Posterior cingulate gyrus (tissue), 11 donors: ENCODE data around the gene RAD51B.
A peak's percentile ranks its signal among the peaks of the same experiment; 100 is the strongest.

Experiments
- DNase-seq, 10 donors: peaks; one replicate each; pipeline versions ENCODE4 v3.0.0 to v3.0.0-alpha.2; 2020 to 2021; ENCODE audit warnings: mixed read lengths in 3 of 10
- intact Hi-C: fragments of 100-400 bp; cut with DNase I; formaldehyde crosslinking; loops from one replicate; pipeline ENCODE4 v1.15.1; 2023

The RAD51B gene

DNA sequence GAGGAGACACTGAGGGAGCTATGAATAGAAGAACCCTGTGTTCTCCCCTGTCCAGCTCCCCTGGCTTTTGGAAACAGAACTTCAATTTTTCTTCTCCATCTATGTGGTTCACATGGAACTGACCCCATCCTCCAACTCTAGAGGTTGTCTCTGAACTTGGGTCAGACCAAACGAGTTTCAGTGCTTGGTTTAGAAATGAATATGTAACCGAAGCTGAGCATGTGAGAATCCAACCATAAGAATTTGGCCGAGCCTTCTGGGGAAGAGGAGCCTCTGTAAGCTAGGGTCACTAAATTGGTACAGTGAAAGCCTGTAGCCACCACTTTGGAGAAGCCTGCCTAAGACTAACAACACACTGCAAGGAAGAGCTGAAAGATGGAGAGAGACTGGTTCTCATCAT, 508.9 kb downstream of the RAD51B start:
- intact Hi-C loops, result no loop called here
- no peak for DNase-seq

DNA sequence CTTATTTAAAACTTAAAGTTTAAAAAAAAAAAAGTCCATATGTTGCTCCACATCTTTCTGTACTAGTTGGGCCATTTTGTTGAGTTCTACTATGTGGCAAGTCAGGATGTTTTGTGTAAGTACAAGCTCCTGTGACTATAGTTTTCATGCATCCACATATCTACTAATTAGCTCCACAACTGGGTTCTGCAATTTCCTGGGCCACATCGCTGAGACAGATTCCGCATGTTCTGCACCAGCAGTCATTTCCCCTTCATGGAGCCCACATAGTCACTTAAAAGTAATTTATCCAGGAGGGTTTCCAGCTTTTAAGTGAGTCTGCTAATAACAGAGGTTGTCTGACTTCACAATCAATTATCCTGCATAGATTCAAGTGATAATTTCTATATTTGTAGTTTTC, 511.8 kb downstream of the RAD51B start:
- intact Hi-C loops, result no loop called here
- DNase-seq, result no peak

DNA sequence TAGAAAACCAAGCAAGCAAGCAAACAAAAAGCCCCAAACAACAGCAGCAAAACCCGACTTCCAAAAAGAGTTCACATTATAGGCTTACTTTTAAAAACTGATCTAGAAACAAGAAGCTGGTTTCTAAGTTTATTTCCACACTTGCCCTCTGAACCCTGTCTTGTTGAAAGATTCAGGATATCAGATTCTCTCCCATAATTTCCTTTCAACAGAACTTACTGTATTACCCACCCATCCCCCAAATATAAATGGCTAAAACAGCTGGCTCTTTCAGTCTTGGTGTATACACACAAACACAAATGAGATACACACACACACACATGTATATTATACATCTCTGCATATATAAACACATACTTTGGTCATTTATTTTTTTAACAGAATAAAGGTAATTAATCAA, 512.4 kb downstream of the RAD51B start:
- intact Hi-C loops, result no loop called here

DNA sequence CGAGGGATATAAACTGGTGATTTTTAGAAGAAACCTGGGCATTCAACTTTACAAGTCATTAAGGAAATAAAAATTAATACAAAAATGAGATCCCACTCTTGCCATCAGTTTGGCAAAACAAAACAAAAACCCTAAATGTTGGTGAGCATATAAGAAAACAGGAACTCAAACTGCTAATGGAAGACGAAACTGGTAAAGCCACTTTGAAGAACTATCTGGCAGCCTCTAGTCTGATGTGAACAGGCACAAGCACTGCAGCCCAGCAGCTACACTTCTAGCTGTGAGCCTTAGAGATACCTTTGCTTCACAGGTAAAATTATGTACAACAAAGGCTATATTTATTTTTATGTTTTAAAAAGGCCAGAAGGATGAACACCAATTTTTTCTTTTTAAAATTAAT, 513.7 kb downstream of the RAD51B start:
- no peak for DNase-seq
- intact Hi-C loops, result no loop called here

More for the DNA sequence above, 512.4 kb downstream of the RAD51B start:
- DNase-seq, result no peak

DNA sequence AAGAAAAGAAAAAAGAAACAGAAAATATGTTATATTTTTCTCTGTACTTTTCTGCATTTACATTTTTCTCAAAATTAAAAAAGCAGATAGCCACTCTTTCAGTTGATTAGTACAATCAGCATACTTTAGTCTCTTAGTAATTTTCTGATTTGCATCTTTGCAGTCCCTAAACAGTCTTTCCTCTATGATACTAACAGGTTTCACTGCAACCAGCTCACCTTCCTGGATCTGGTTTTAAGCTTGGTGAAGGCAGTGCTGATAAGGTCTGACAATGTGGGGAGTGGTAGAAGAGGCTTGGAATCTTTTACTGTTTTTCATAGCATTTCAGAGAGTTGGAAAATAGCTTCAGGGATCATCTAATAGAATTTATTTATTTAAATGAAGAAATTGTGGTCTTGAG, 515.7 kb downstream of the RAD51B start:
- DNase-seq, result no peak
- intact Hi-C loops, result no loop called here

DNA sequence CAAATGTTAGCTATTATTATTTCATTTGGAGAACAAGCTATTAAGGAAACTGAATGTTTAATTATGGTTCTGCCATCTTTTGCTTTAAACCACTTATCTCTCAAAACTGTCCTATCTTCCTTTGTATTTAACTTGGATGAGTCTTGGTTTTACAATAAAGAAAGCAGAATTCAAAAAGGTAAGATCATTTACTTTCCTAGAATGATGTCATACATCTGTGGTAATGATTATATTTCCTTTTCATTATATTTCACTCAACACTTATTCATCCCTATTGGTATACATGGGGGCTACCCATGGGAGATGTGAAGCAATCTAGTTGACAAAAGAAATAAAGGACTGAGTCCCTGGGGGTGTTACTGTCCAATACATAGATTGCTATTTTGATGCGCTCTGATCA, 516.6 kb downstream of the RAD51B start:
- intact Hi-C loops, result no loop called here
- DNase-seq, result no peak

DNA sequence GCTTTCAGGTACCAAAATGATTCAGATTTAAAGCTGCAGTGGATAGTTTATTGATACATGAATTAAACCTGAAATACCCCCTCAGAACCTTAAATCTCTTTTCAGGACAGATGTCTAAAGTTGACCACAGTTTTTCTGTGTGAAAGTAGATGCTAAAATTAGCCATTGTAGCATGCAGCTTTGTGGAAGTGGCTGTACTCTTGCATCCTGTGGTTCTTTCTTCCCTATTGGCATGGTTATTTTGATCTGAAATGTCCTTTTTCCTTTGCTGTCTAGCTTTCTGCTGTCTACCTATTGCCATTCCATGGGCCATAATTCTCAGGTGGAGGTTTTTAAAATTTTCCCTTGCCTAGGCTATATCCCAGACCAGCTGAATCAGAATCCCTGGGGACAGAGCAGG, 517.7 kb downstream of the RAD51B start:
- intact Hi-C loops, result no loop called here
- no peak for DNase-seq

DNA sequence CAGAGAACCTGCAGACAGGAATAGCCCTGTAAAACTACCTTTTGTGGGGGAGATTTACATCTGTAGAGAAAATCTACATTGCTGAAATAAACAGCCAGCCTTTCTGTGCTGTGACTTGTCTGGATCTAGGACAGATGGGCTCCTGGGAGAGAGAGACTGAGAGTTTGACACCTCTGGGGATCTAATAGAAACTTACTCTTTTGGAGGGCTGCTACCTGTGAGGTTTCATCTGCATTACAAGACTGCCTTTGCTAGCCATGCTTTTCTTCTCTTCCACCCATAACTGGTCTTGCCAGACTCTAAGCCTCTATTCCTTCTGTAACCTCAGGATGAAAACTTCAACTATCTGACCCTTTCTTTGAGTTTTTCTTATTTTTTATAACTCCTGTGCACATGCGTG, 520.7 kb downstream of the RAD51B start:
- no peak for DNase-seq
- intact Hi-C loops, result no loop called here

DNA sequence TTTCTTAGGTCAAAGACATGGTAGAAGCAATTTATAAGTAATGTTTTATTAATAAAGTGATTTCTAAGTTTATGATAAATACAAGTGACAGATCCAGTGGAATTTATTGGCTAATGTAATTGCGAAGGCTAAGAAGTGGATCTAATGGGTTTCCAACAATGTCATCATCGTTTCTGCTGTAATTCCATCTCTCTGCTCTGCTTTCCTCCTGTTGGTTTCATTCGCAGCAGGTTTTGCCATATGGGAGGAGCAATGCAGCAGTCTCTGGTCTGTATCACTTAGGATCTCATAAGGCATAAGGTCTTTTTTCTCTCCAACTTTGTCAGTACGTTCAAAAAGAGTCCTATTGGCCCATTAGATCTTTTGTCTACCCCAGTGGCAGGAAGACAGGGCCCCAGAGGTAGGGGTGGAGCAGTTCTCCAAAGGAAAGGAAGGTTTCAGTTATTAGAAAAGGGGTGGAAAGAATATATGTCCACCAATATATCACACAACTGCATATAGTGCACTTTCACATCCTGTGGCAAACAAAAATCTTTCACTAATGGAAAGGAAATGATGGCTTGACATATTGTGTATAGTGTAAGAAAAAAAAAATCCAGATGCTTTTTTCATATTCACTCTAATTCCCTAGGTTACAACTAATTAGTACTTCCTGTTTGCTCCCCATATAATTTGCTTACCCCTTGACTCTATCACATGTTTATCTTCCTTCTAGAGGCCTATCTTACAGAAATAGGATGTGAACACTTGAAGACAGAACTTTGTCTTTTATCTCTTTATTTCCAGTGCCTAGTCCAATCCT, 522.0 kb downstream of the RAD51B start:
- no peak for DNase-seq
- intact Hi-C loops, result no loop called here

DNA sequence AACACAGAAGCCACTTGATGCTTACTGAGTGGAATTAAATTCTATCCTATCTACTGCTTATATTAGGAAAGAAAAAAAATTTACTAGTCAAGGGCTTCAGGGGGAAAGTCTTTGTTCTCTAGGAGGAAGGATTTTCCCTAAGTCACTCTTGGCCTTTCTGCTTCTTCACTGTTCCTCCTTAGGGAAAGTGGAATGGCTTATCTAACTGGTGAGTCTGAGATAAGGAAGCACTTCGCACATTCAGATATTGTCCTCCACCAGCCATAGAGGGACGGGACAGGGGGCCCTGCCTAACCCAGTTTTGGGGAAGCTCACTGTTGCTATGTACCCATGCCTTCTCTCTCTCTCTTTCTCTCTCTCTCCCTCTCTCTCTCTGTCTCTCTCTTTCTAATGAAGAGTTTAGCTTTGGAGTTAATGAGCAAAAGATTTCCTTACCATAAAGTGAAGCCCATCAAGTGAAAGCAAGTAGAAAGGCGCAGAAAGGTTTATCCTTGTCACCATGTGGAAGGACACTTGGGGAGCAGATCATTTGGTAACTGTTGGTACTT, 522.7 kb downstream of the RAD51B start:
- intact Hi-C loops, result no loop called here
- no peak for DNase-seq

DNA sequence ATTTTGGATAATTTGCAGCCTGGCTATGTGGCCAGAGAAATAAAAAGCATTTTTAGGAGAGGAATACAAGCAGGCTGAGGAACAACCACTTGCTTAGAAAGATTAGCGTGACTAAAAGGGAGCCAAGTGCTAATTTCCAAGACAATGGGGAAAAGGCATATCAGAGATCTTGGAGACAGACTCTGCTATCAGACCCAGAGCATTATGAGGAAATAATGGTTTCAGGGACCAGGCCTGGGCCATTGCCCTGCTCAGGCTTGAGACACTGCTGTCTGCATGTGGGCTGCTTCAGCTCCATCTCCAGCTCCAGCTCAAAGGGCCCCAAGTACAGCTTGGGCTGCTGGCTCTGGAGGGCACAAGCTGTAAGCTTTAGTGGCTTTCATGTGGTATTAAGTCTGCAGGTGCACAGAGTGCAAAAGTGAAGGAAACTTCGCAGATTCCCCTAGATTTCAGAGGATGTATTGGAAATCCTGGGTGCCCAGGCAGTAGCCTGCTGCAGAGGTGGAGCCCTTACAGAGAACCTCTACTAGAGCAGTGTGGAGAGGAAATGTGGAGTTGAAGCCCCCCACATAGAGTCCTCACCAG, 524.0 kb downstream of the RAD51B start:
- no peak for DNase-seq
- intact Hi-C loops, result no loop called here

DNA sequence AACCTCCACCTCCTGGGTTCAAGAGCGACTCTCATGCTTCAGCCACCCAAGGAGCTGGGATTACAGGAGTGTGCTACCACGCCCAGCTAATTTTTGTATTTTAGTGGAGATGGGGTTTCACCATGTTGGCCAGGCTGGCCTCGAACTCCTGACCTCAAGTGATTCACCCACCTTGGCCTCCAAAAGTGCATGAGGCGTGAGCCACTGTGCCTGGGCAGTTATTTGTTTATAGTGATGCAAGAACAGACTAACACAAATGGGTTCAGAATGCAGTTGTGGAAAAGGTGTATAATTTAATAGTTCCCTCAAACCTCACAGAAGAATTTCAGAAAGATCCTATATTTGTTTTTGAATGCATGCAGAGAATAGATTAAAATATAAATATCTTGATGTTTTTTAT, 526.2 kb downstream of the RAD51B start:
- no peak for DNase-seq
- intact Hi-C loops, result no loop called here

DNA sequence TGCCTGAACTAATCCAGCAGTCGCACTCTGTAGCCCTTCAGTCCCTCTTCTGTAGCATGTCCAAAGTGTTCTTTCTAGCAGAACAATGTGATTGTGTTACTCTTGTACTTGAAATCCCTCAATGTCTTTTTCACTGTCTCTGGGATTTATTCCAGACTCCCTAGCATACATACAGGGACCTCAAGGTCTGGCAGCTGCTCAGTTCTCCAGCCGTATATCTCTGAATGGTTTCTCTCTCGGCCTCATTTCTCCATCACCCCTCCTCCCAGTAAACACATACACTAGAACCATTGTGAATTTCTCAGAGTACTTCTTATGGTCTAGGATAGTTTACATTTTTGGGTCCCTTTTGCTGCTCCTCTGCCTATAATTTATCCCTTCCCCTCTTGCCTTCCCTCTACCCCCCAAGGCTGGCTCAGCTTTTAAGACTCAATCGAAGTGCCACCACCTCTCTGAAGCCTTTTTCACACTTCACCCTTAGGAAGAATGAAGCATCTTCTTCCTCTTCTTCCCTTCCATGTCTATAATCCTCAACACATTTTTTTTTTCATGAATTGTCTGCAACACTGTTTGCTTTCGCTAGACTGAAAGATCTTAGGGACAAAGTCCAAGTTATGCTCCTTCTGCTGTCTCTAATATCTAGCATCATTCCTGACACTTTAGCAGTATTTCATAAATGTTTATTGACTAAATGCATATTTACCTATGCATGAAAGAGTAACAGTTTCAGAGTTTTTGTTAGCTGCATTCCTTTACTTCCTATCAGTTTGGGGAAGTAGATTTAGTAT, 527.2 kb downstream of the RAD51B start:
- intact Hi-C loops, result no loop called here
- peak in 1 of 10 donors; percentile 76 for DNase-seq

DNA sequence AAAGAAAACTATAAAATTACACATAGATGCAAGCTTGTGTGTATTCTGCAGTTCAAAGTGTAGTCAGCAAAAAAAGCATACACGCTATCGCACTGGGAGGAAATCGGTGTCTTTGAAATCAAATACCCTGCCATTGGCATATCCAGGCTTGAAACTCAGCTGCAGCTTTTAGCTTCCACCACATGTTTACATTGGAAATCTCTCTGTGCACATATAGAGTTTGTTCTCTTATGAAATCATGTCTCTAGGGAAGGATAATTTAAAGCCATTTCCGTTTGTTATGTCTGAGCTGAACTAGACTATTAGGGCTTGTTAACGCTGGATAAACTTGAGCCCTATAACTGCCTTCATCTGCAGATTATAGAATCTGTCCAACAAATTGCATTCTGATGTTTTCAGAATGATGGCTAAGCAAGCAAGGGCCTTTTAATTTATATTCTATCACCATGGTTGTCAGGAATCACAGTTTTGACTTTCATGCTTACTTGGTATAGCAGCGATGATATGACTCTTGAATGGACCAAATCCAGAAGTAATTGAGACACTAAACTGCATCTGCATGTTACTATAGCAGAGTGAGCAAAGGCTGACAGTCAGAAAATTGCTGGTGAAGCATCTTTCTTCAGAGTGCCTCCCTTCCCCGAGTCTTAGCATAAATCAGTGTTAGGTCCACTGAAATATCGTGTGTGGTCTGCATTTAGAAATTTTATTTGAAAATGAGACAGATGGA, 530.5 kb downstream of the RAD51B start:
- DNase-seq, result no peak
- intact Hi-C loops, result no loop called here

DNA sequence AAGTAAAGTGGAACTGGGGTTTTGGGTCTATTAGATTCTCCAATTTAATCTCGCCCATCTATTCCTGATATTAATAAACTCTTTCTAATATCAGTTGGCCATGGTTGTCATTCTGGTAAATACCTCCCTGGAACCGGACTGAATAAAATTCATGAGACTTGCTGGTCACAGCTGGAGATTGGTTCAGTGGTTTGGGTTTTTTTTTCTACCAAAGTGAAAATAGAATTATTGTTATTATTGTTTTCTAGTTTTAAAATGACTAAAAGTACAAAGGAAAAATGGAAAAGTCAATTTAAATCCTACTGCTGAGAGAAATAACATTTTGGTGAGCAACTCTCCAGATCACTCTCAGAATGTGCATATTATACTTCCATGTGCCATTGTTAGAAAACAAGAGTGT, 535.8 kb downstream of the RAD51B start:
- intact Hi-C loops, result no loop called here
- no peak for DNase-seq

DNA sequence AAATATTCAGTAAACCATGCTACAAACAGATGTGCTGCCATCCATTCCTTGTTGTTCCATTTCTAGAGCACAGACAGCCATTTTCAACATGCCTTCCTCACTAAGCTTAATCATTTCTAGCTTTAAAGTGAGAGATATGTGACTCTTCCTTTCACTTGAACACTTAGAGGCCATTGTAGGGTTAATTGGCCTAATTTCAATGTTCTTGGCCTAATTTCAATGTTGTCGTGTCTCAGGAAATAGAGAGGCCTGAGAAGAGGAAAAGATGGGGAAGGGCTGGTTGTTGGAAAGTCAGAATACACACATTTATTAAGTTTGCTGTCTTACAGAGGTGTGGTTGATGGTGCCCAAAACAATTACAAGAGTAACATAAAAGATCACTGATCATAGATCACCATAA, 538.2 kb downstream of the RAD51B start:
- intact Hi-C loops, result no loop called here
- no peak for DNase-seq

DNA sequence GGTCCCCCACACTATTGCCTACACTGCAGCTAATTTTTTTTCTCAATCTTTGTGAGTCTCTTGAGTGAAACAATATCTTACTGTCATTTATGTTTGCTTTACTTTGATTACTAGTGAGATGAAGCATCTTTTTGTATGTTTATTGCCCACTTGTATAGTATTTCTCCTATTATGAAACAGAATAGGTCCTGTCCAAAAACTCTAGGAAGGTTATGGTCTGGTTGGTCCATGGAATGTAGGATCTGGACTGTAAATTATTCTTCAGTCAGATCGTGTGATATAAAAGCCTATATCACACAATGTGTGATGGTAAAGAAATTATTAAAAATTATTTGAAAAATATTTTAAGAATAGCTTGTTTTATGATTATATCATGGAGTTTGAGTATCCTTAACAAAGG, 538.9 kb downstream of the RAD51B start:
- intact Hi-C loops, result no loop called here
- no peak for DNase-seq

DNA sequence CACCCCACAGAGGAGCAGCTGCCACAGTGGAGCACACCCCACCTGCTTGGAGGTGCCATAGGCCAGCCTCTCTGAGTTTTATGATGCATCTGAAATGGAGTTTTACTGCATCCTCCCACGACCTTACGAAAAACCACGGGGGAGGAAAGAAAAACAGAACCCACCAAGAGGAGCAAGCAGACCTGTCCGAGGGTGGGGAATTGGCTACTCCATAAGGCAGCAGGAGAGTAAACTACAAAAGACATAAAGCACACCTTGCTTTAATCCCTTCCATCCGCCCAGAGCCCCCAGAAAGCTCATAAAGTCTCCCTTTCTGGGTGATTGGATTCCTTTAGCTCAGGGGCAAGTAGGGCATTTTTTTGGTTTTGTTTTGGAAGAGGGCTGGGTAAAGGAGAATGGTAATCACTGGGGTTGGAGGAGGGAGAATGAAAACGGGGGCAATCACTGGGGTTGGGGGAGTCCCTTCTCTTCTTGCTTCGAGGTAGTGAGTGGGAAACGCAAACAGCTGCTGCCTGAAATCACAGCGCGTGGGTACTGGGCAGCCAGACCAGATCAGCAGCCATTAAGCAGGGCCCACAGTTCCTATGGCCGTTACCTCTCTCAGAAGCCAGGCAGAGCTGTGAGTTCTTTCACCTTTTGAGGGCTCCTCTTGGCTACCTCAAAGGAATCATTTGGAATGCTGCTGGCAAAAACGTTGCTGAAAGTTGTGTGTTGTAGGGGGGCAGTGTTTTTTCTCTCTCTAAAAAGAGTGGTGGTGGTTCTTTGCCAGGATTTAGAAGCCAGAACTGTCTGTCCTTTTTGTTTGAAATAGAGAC, 539.6 kb downstream of the RAD51B start:
- intact Hi-C loops, result no loop called here
- DNase-seq, result no peak

DNA sequence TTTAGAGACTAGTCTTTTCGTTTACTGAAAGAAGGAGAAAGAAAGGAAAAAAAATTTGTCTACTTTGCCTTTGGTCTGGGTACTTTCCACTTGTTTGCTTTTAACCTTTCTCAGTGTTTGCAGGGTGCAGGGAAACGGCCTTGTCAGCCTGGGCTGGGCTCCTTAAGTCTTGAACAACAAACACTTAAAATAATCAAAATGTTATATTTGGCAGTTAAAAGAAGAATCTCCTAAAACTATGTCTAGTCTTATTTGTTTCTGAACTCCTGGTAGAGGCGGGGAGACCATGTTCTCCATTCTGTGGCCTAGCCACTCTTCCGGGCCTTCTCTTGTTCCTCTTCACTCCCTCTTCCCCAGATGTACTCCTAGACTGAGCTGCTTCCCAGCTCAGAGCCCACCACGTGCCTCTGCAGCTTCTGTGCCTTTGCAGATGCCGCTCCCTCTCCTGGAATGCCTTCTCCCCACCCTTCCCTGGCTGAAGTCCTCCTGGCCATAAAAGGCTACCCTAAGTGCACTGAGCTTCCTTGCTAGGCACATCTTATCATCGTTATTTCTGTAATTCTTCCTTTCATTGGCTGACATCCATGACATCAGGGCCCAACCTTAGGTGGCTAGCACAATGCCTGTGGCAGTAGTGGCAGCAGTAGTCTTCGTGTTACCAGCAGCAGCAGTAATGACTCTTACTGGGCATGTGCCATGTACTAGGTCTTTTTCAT, 540.4 kb downstream of the RAD51B start:
- DNase-seq, result peak in 1 of 10 donors; percentile 76
- intact Hi-C loops, result no loop called here
